ENCODE data around the gene SUSD4. TPM values are rescaled to one million over a fixed set of nuclear protein-coding genes. Genes with fewer than 3 reads are reported as not detected.

Gene SUSD4
- polyA plus RNA-seq, 2 of the 4 experiments (the other 2 are of a cell fraction) = 0.61 to 0.85 TPM

DNA sequence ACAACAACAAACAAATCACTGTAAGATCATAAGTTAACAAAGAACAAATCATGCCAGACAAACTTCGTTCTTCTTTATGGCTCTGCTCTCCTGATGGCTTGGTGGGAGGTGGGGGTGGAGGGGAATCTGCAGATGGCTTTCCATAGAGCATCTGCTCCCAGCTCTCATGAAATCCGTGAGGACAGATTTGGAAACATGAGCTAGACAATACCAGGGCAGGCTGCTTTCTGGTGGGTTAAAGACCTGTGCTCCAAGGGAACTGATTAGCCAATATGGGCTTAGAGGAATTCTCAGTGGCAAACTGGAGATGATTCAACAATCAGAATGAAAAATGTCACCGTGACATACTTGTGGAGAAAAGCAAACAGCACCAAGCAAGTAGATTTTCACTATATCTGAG lies 151.5 kb downstream of the SUSD4 start:
- Histone ChIP-seq H3K4me2 (no peak overlapping the region), H3K4me1 (no peaks in the 10 kb centered on the region), H3K4me3 (no peak overlapping the region), H3K9me3 (no peaks in the 10 kb centered on the region), H3K27ac (no peak overlapping the region)
- POLR2A ChIA-PET = no interaction called here
- no peak for DNase-seq (ENCODE audit: low read depth in 1 of 2, low spot score in 1 of 2)
- TF ChIP-seq, protein P1, sequence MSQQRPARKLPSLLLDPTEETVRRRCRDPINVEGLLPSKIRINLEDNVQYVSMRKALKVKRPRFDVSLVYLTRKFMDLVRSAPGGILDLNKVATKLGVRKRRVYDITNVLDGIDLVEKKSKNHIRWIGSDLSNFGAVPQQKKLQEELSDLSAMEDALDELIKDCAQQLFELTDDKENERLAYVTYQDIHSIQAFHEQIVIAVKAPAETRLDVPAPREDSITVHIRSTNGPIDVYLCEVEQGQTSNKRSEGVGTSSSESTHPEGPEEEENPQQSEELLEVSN (IDR thresholded peaks at IDR 0.05; ENCODE audit: borderline replicate concordance, low read depth) = no peak
- TF ChIP-seq RNF2 (IDR thresholded peaks at IDR 0.05; ENCODE audit: borderline replicate concordance, low read depth) (no peak), ELK1 (IDR thresholded peaks at IDR 0.05; ENCODE audit: low read depth, low read length) (no peak), TP53 (CRISPR knock-in tag; IDR thresholded peaks at IDR 0.05) (no peak), HEYL (CRISPR knock-in tag; IDR thresholded peaks at IDR 0.05) (no peak), FOSB (CRISPR knock-in tag; IDR thresholded peaks at IDR 0.05) (no peak), ZSCAN20 (CRISPR knock-in tag; IDR thresholded peaks at IDR 0.05) (no peak), FOSL2 (IDR thresholded peaks at IDR 0.05) (no peak), FOSL2 (CRISPR knock-in tag; IDR thresholded peaks at IDR 0.05) (no peak), HOXB13 (CRISPR knock-in tag; IDR thresholded peaks at IDR 0.05; ENCODE audit: low read depth) (no peak), RCOR1 (IDR thresholded peaks at IDR 0.05; ENCODE audit: low read depth, low read length) (no peak), MAFK (IDR thresholded peaks at IDR 0.05; ENCODE audit: partially characterized antibody) (no peak), EP300 (IDR thresholded peaks at IDR 0.05) (no peak), MYC (IDR thresholded peaks at IDR 0.05; ENCODE audit: borderline replicate concordance, low read length) (no peak), KDM1A (IDR thresholded peaks at IDR 0.05; ENCODE audit: low read depth) (no peak), CEBPB (IDR thresholded peaks at IDR 0.05) (no peak)
- TF ChIP-seq, protein P2, sequence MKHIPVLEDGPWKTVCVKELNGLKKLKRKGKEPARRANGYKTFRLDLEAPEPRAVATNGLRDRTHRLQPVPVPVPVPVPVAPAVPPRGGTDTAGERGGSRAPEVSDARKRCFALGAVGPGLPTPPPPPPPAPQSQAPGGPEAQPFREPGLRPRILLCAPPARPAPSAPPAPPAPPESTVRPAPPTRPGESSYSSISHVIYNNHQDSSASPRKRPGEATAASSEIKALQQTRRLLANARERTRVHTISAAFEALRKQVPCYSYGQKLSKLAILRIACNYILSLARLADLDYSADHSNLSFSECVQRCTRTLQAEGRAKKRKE (CRISPR knock-in tag; IDR thresholded peaks at IDR 0.05; ENCODE audit: low read depth) = no peak
- TF ChIP-seq, protein P3, sequence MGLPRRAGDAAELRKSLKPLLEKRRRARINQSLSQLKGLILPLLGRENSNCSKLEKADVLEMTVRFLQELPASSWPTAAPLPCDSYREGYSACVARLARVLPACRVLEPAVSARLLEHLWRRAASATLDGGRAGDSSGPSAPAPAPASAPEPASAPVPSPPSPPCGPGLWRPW (IDR thresholded peaks at IDR 0.05) = no peak
- ATAC-seq = no peak
- CTCF ChIA-PET = no interaction called here
- no peak for FAIRE-seq
- WGBS (ENCODE audit: missing lambda C conversion rate) = 37% methylated on average over 3 of the region's 3 CpGs

DNA sequence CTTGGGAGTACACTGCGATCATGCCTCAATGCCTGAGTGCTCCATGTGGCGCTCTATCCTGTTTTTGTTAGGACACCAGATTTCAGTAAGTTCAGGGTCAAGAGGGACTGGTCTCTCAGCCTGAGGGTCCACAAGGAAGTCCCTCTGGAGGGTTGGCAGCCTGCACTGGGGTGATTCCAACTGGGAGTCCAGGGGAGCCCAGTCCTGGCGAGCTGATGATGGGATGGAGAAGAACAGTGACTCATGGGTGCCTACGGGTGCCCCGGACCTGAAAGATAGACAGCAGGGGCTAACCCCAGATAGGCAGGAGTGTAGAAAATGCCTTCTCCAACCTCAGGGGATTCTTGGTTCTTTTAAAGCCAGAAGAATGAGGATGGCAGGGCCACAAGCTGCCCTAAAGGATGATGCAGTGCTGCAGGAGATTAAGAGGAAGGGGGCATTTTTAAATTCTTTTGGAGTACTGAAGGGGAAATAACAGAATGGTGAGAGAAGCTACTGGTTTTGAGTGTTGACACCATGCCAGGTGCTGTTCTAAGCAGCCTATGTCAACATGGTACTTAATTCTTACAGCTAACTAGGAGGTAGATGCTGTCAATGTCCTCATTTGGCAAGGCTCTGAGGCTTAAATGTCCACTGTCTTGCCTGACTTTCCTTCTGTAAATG lies 152.5 kb downstream of the SUSD4 start:
- H3K27ac ChIP-seq = no peak overlapping the region
- no peaks in the 10 kb centered on the region for H3K4me1 ChIP-seq
- no peaks in the 10 kb centered on the region for H3K9me3 ChIP-seq
- H3K4me2 ChIP-seq = no peak overlapping the region
- no peak overlapping the region for H3K4me3 ChIP-seq
- ATAC-seq (no peak), DNase-seq (ENCODE audit: low read depth in 1 of 2, low spot score in 1 of 2) (no peak), FAIRE-seq (no peak)
- no peak for TF ChIP-seq ESRRA (IDR thresholded peaks at IDR 0.05; ENCODE audit: borderline replicate concordance, low read length)
- TF ChIP-seq, protein P4, sequence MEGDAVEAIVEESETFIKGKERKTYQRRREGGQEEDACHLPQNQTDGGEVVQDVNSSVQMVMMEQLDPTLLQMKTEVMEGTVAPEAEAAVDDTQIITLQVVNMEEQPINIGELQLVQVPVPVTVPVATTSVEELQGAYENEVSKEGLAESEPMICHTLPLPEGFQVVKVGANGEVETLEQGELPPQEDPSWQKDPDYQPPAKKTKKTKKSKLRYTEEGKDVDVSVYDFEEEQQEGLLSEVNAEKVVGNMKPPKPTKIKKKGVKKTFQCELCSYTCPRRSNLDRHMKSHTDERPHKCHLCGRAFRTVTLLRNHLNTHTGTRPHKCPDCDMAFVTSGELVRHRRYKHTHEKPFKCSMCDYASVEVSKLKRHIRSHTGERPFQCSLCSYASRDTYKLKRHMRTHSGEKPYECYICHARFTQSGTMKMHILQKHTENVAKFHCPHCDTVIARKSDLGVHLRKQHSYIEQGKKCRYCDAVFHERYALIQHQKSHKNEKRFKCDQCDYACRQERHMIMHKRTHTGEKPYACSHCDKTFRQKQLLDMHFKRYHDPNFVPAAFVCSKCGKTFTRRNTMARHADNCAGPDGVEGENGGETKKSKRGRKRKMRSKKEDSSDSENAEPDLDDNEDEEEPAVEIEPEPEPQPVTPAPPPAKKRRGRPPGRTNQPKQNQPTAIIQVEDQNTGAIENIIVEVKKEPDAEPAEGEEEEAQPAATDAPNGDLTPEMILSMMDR (IDR thresholded peaks at IDR 0.05) = no peak
- TF ChIP-seq SMC3 (IDR thresholded peaks at IDR 0.05) = no peak
- no peak for TF ChIP-seq BHLHE40 (IDR thresholded peaks at IDR 0.05; ENCODE audit: low read depth, low read length)
- no peak for TF ChIP-seq MAX (IDR thresholded peaks at IDR 0.05)
- TF ChIP-seq PBX3 (IDR thresholded peaks at IDR 0.05) = no peak
- POLR2A ChIA-PET = interaction anchor here (0.6 kb wide), 1 partner anchor 10 kb away, joined by 3 read pairs; no protein-coding TSS in a partner anchor
- 54% methylated on average over 5 of the region's 5 CpGs for WGBS (ENCODE audit: missing lambda C conversion rate)
- CTCF ChIA-PET = no interaction called here

Data from A549 (cell line).